A549 treated with dexamethasone at 1 μM for 4 hours (cell line): ENCODE measurements around the gene OVAAL. TPM values are rescaled to one million over a fixed set of nuclear protein-coding genes. Genes with fewer than 3 reads are reported as not detected.

Experiments
- total RNA-seq: library from RNA; stranded (reverse); fragments of 200-300 nt; extraction: Qiagen RNA extraction; gene quantifications from 5 replicates; pipeline ENCODE4 v1.2.3, GENCODE V29; 2022

Gene OVAAL
- total RNA-seq, result 0.09 to 0.46 TPM (median 0.18 TPM) in 5 replicates

DNA sequence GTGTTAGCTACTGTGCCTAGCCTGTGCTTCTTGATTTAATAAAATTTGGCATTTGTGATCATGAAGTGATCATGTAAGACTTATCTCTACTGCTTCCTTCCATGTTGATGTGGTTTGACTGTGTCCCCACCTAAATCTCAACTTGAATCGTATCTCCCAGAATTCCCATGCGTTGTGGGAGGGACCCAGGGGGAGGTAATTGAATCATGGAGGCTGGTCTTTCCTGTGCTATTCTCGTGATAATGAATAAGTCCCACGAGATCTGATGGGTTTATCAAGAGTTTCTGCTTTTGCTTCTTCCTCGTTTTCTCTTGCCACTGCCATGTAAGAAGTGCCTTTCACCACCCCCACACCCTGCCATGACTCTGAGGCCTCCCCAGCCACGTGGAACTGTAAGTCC is at the start of gene OVAAL:
OVAAL (plus strand) TSS at position 301 of the 400 bp plus-strand sequence.

Other genes starting within 250 kb of the OVAAL start
- 52.9 to 61.6 TPM (median 54.4 TPM) in 5 replicates for gene ACBD6, start 56.4 kb upstream of the OVAAL start, total RNA-seq
- 20.8 to 35.4 TPM (median 30.9 TPM) in 5 replicates for gene XPR1, start 73.1 kb downstream of the OVAAL start, total RNA-seq